HG02938 (cell line): ENCODE measurements around the gene CLN5.
A peak's percentile ranks its signal among the peaks of the same experiment; 100 is the strongest.

Experiments
- ATAC-seq: cut with Tn5 transposase; IDR thresholded peaks from one replicate; pipeline ENCODE4 v1.9.1; 2021; ENCODE audit warnings: mild to moderate bottlenecking, moderate library complexity; ENCODE audit not compliant: unreplicated experiment

Gene CLN5

GRCh38 chr13:77016251-77016812, 24.5 kb downstream of the CLN5 start:
- no peak for ATAC-seq

- no peak for ATAC-seq
These were observed 25.2 kb downstream of the CLN5 start for GRCh38 chr13:77016888-77017623.

- ATAC-seq, result no peak
These were observed 27.9 kb downstream of the CLN5 start for GRCh38 chr13:77019756-77020155.

GRCh38 chr13:77022341-77022740, 30.5 kb downstream of the CLN5 start:
- no peak for ATAC-seq

- peak; percentile 44 for ATAC-seq
These were observed 34.5 kb downstream of the CLN5 start for GRCh38 chr13:77026255-77026860.

GRCh38 chr13:77026861-77027621, 35.2 kb downstream of the CLN5 start, which contains the start of gene FBXL3:
Gene FBXL3, minus strand, starts transcription at chr13:77027159. Its CDS starts 5,299 bp downstream, at chr13:77021860.
- ATAC-seq, result peak; percentile 55

GRCh38 chr13:77028202-77028601, 36.3 kb downstream of the CLN5 start:
- ATAC-seq, result no peak

GRCh38 chr13:77029436-77029835, 37.6 kb downstream of the CLN5 start:
- ATAC-seq, result no peak

GRCh38 chr13:77031656-77032243, 39.9 kb downstream of the CLN5 start:
- ATAC-seq, result no peak

- no peak for ATAC-seq
These were observed 41.9 kb downstream of the CLN5 start for GRCh38 chr13:77033717-77034302.

GRCh38 chr13:77034881-77035280, 43.0 kb downstream of the CLN5 start:
- no peak for ATAC-seq

- no peak for ATAC-seq
These were observed 44.4 kb downstream of the CLN5 start for GRCh38 chr13:77036279-77036678.

GRCh38 chr13:77038907-77039480, 47.1 kb downstream of the CLN5 start:
- no peak for ATAC-seq

GRCh38 chr13:77040076-77040475, 48.2 kb downstream of the CLN5 start:
- ATAC-seq, result no peak

- no peak for ATAC-seq
These were observed 49.0 kb downstream of the CLN5 start for GRCh38 chr13:77040835-77041234.

- ATAC-seq, result no peak
These were observed 50.8 kb downstream of the CLN5 start for GRCh38 chr13:77042566-77043177.

- no peak for ATAC-seq
These were observed 55.9 kb downstream of the CLN5 start for GRCh38 chr13:77047649-77048343.

GRCh38 chr13:77048681-77049080, 56.8 kb downstream of the CLN5 start:
- no peak for ATAC-seq

GRCh38 chr13:77053192-77053591, 61.3 kb downstream of the CLN5 start:
- ATAC-seq, result no peak
